Measurements from ENCODE around the gene ATP10D.
"Not testable (repeated sequence)": the region's sequence is repeated elsewhere in the genome, so short reads cannot be mapped to it uniquely, and the experiment has no call there.

Gene ATP10D

DNA sequence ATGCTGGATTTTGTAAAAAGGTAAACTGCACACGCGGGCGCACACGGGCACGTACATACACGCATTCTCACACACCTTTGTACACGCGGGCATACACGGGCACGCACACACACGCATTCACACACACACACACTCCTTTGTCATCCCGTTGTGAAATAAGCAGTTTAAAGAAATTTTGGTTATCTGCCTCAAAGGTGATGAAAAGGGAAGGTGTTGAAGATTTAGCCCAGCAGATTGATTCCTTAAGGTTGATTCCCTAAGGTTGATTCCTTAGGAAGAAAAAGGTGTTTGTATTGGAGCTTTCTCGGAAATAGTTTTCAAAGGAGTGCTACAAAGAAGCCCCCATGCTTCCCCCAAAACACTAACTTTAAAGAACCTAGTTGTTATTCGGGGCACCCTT, 693 bp downstream of the ATP10D start:
- peak overlapping the region; percentile 76 for H3K4me3 ChIP-seq (ENCODE audit: control insufficient read depth, low read depth, low read length)
- DNase-seq (ENCODE audit: low read depth) = peak; percentile 33
- TF ChIP-seq, protein P1, sequence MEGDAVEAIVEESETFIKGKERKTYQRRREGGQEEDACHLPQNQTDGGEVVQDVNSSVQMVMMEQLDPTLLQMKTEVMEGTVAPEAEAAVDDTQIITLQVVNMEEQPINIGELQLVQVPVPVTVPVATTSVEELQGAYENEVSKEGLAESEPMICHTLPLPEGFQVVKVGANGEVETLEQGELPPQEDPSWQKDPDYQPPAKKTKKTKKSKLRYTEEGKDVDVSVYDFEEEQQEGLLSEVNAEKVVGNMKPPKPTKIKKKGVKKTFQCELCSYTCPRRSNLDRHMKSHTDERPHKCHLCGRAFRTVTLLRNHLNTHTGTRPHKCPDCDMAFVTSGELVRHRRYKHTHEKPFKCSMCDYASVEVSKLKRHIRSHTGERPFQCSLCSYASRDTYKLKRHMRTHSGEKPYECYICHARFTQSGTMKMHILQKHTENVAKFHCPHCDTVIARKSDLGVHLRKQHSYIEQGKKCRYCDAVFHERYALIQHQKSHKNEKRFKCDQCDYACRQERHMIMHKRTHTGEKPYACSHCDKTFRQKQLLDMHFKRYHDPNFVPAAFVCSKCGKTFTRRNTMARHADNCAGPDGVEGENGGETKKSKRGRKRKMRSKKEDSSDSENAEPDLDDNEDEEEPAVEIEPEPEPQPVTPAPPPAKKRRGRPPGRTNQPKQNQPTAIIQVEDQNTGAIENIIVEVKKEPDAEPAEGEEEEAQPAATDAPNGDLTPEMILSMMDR (conservative IDR thresholded peaks at IDR 0.05; ENCODE audit: control insufficient read depth, insufficient read depth, low read depth, low read length) = no peak

DNA sequence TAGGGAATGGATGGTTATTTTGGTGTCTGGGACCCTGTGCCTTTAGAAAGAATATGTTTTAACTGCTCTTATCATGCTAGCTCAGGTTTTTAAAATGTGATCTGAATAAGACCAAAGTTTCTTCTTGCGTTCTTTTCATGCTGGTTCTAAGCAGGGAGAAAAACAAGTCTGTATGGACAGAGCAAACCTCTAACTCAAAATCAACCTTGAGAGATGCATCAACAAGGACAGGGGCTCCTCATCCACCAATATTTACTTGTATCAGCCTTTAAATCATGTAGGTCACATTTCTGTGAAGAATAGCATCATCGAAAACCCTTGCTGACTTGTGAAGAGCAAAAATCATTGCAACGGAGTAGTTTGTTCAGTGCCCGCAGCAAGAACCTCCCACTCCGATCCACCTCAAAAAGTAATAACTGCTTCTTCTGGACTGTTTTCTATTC, 1.2 kb downstream of the ATP10D start:
- peak; percentile 30 for DNase-seq (ENCODE audit: low read depth)
- TF ChIP-seq, protein P1 (conservative IDR thresholded peaks at IDR 0.05; ENCODE audit: control insufficient read depth, insufficient read depth, low read depth, low read length) = no peak
- H3K4me3 ChIP-seq (ENCODE audit: control insufficient read depth, low read depth, low read length) = peak overlapping the region; percentile 76

DNA sequence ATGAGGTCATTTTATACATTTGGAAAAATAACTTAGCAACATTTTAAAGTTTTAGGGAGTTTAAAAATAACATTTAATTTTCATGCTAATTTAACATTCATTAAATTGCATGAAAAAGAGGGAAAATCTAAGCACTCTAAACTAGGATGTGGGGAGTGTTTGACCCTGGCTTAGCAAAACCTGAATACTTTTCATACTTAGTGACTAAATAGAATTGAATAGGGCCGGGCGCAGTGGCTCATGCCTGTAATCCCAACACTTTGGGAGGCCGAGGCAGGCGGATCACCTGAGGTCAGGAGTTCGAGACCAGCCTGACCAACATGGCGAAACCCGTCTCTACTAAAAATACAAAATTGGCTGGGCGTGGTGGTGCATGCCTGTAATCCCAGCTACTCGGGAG, 1.7 kb downstream of the ATP10D start:
- peak overlapping the region; percentile 76 for H3K4me3 ChIP-seq (ENCODE audit: control insufficient read depth, low read depth, low read length)
- DNase-seq (ENCODE audit: low read depth) = not testable (repeated sequence)

DNA sequence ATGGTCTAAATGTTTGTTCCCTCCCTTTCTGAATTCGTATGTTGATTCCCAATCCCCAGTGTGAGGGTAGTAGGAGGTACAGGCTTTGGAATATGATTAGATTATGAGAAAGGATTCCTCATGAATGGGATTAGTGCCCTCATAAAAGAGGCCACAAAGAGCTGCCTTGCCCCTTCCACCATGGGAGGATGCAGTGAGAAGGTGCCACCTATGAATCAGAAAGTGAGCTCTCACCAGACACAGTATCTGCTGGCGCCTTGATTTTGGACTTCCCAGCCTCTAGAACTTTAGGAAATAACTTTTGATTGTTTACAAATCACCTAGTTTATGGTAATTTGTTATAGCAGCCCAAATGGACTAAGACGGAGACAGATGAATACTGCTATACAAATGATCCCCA, 3.6 kb downstream of the ATP10D start:
- TF ChIP-seq, protein P1 (conservative IDR thresholded peaks at IDR 0.05; ENCODE audit: control insufficient read depth, insufficient read depth, low read depth, low read length) = no peak
- H3K4me3 ChIP-seq (ENCODE audit: control insufficient read depth, low read depth, low read length) = no peak overlapping the region
- no peak for DNase-seq (ENCODE audit: low read depth)

DNA sequence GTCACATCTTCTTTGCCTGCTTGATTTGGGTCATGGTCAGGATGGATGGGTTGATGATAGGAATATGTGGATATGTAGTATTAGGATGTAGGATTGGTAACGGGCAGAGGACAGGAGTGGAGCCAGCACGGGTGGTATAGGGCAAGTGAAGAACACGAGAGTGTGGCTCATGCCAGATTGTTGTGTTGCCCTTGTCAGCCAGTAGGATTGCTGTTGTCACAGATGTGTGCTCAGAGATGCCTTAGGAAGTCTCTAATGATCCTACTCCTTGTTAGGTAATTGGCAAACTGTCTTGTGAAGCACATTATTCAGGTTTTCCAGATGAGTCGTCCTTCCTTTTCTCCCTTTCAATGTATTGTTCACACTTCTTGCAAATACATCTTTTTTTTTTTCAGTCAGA, 5.5 kb downstream of the ATP10D start:
- TF ChIP-seq, protein P1 (conservative IDR thresholded peaks at IDR 0.05; ENCODE audit: control insufficient read depth, insufficient read depth, low read depth, low read length) = peak; percentile 54
- DNase-seq (ENCODE audit: low read depth) = peak; percentile 59
- no peak overlapping the region for H3K4me3 ChIP-seq (ENCODE audit: control insufficient read depth, low read depth, low read length)

DNA sequence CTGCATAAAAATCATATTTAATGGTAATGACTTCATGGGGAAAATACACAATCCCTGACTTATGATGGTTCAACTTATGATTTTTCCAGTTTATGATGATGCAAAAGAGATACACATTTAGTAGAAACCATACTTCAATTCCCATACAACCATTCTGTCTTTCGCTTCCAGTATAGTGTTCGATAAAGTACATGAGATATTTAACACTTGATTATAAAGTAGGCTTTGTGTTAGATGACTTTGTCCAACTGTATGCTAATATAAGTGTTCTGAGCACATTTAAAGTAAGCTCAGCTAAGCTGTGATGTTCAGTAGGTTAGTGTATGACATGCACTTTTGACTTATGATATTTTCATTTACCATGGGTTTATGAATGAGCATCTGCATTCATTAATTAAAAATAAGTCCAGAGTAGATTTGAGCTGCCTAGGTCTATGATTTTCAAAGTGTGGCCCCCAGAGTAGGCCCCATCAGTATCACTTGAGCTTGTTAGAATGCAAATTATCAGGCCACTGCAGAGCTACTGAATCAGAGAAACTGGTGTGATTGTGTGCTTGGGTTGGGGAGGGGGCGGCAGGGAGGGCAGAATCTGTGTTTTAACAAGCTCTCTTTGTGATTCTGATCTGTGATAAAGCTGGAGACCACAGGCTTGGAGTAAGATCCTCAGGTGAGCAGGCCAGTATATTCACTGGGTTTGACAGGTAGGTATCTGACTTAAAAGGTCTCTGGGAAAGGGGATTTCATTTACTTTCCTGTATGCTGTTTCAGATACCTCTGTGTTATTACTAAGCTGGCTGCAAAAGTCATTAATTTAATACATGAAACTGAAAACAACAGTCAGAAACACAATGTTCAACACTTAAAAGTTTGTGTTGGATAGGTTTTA, 8.4 kb downstream of the ATP10D start:
- TF ChIP-seq, protein P1 (conservative IDR thresholded peaks at IDR 0.05; ENCODE audit: control insufficient read depth, insufficient read depth, low read depth, low read length) = no peak
- DNase-seq (ENCODE audit: low read depth) = no peak
- no peak overlapping the region for H3K4me3 ChIP-seq (ENCODE audit: control insufficient read depth, low read depth, low read length)

DNA sequence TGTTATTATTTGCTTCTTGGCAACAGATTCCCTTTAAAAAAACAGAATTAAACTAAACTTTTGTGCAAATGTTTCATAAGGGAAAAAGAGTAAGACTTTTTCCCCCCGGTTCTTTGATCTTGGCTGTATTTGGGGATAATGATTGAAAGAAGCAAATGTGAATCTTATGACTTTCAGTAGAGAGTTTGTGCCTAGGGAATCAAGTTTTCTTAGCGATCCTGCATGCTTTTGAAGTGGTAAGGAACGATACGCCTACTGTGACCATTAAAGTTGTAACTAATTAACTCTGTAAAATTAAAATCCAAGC, 9.0 kb downstream of the ATP10D start:
- no peak for DNase-seq (ENCODE audit: low read depth)
- no peak overlapping the region for H3K4me3 ChIP-seq (ENCODE audit: control insufficient read depth, low read depth, low read length)

More for the DNA sequence above, 9.0 kb downstream of the ATP10D start:
- TF ChIP-seq, protein P1 (conservative IDR thresholded peaks at IDR 0.05; ENCODE audit: control insufficient read depth, insufficient read depth, low read depth, low read length) = no peak
